ENCODE data around the gene LILRA2.
"Not testable (repeated sequence)": the region's sequence is repeated elsewhere in the genome, so short reads cannot be mapped to it uniquely, and the experiment has no call there.

The LILRA2 gene

DNA sequence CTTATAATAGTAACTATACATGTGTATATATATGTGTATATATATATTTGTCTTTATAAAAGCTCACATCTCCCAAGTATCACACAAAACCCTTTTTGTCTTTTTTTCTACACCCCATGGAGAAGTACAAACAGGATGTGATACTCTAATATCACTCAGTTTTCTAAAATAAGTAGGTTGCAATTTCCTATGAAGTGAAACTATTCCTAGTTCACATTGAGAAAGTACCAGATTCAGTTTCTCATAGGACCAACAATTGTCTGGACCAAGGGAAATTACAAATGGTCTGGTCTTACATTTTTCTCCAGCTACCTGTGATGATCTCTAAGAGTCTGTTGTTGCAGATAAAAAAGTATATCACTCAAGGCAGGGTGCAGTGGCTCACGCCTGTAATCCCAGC is 38.8 kb downstream of the LILRA2 start:
- no peak for DNase-seq

- no peak for DNase-seq
Observed at GRCh38 chr19:54614726-54615125, 41.1 kb downstream of the LILRA2 start.

GRCh38 chr19:54616057-54616456 is 42.5 kb downstream of the LILRA2 start:
- DNase-seq = no peak

DNA sequence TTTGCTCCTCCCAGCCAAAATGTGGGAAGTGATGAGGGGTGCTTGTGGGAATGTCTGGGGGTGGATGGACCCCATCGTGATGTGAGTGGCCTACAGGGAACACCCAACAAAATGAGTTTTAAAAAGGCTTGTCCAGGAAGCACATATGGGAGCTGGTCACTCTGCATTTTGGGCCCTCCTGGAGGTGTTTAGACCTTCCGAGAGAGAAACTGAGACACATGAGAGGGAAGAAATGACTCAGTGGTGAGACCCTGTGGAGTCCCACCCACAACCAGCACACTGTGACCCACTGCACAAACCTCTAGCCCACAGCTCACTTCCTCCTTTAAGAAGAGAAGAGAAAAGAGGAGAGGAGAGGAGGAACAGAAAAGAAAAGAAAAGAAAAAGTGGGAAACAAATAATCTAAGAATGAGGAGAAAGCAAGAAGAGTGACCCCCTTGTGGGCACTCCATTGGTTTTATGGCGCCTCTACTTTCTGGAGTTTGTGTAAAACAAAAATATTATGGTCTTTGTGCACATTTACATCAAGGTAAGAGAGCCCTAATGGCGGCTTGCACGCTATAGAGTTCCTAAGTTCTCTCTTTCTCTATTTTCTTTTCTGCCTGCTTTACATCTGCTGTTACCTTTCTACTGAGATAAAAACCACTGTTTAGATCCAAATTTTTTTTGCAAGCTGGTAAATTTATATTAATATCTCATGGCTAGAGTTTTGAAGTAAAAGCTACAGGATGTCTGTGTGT is 43.4 kb downstream of the LILRA2 start:
- no peak for DNase-seq

DNA sequence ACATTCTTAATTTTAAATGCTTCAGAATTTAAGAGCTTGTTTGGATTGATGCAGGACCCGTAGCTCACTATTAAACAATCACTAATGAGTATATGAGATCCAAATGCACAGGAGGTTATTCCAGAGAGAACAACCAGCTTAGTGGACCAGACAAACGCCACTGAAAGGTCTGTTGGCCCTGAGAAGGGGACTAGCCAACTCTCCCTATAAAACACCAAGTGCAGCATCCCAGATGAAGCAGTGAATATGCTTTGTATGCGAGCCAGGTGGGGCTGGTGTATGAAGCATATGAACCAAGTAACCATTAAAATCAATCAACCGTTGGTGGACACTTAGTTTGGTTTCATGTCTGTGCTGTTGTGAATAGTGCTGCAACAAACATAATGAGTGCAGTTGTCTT is 46.9 kb downstream of the LILRA2 start:
- DNase-seq = no peak

- DNase-seq = no peak
Observed at GRCh38 chr19:54622431-54622830, 48.8 kb downstream of the LILRA2 start.

DNA sequence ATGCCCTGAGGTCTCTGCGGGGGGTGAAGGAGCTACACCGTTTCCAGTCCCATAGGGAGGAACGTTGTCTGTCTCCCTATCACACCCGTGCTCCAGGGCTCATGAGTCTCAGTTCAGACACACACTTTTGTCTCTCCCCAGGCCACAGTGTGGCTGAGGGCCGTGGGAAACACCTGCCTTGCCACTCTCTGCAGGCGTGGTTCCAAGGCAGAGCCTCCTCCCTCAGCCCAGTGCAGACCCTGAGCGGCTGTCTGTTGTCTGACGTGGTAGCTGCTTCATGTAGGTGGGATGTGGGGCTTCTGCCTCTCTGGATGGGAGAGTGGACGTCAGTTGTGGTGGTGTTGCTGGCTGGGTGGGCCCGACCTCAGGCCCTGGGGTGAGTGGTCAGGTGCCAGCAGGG is 50.6 kb downstream of the LILRA2 start:
- DNase-seq = not testable (repeated sequence)

- not testable (repeated sequence) for DNase-seq
Observed at GRCh38 chr19:54624934-54625730, 51.5 kb downstream of the LILRA2 start.

DNA sequence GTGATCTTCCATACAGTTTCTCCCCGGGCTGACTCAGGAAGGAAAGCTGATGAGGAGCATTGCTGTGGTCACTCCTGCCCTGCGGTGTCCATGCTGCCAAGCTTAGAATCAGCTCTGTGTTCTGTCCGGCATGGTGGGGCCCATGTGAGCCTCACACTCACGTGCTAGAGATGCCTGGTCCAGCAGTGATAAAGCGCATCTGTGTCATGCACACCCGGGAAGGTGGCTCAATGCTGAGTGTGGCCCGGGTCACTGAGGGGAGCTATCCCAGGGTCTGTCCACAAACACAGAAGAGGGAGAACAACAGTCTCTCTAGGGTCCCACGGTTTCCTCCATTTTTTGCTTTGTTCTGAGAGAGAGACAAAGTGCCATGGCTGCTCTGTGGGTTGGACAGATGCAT is 53.2 kb downstream of the LILRA2 start:
- DNase-seq = no peak

- not testable (repeated sequence) for DNase-seq
Observed at GRCh38 chr19:54627912-54628311, 54.3 kb downstream of the LILRA2 start.

DNA sequence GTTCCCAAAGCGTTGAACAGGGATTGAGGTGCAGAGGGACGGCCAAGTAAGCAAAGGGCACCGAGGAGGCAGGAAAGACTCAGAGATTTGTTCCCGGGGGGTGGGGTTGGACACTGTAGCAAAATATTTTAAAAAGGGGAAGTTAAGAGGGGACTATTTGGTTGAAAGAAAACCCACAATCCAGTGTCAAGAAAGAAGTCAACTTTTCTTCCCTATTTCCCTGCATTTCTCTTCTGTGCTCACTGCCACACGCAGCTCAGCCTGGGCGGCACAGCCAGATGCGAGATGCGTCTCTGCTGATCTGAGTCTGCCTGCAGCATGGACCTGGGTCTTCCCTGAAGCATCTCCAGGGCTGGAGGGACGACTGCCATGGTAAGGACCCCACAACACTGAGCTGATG is 56.7 kb downstream of the LILRA2 start, which contains the start of gene LILRB1:
TSS of gene LILRB1 (plus strand) at position 223 of the 400 bp plus-strand sequence. CDS start 590 bp downstream, outside the sequence.
- DNase-seq = not testable (repeated sequence)

DNA sequence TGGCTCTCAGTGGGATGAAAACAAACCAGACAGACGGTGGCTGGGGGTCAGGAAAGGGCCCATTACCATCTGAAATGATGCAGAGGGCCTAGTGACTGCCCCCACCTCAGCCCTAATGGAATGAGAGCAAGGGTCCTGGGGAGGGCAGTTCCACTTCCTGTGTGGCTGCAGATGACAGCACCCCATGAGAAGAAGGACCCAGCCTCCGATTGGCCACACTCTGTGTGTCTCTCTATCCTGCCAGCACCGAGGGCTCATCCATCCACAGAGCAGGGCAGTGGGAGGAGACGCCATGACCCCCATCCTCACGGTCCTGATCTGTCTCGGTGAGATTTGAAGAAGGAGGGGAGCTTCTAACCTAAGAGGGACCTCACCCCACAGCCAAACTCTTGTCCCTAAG is 57.2 kb downstream of the LILRA2 start:
- DNase-seq = no peak

DNA sequence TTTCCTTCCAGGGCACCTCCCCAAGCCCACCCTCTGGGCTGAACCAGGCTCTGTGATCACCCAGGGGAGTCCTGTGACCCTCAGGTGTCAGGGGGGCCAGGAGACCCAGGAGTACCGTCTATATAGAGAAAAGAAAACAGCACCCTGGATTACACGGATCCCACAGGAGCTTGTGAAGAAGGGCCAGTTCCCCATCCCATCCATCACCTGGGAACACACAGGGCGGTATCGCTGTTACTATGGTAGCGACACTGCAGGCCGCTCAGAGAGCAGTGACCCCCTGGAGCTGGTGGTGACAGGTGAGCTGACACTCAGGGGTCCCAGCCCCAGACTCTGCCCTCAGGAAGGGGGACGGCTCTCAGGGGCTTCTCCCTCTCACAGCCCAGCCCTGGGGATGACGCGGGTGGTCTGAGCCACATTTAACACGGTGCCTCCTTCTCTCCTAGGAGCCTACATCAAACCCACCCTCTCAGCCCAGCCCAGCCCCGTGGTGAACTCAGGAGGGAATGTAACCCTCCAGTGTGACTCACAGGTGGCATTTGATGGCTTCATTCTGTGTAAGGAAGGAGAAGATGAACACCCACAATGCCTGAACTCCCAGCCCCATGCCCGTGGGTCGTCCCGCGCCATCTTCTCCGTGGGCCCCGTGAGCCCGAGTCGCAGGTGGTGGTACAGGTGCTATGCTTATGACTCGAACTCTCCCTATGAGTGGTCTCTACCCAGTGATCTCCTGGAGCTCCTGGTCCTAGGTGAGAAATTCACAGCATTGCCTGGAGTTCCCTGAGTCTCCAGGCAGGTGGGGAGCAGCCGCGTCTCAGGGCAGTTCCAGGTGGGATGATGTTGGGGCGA is 58.1 kb downstream of the LILRA2 start:
- not testable (repeated sequence) for DNase-seq

GRCh38 chr19:54632517-54632916 is 58.9 kb downstream of the LILRA2 start:
- not testable (repeated sequence) for DNase-seq

- DNase-seq = no peak
Observed at GRCh38 chr19:54633401-54633800, 59.8 kb downstream of the LILRA2 start.

GRCh38 chr19:54636081-54636480 is 62.5 kb downstream of the LILRA2 start:
- DNase-seq = not testable (repeated sequence)

GRCh38 chr19:54638683-54639082 is 65.1 kb downstream of the LILRA2 start:
- no peak for DNase-seq

Data from hematopoietic multipotent progenitor cell treated with erythropoietin and hydrocortisone succinate and interleukin-3 and kit ligand, for 8 days (in vitro differentiated cells).